Endothelial cell of umbilical vein (primary cell): Measurements from ENCODE around the gene PKD1L1. TPM values are rescaled to one million over a fixed set of nuclear protein-coding genes. Genes with fewer than 3 reads are reported as not detected.
"Not testable (repeated sequence)": the region's sequence is repeated elsewhere in the genome, so short reads cannot be mapped to it uniquely, and the experiment has no call there.

Source experiments
- BruUV-seq: library from RNA; stranded (reverse); fragments of 400-500 nt; replicated peaks from 2 replicates; lab custom pipeline; 2021; lab: Mats Ljungman, UMichigan
- CTCF ChIA-PET: fragments of 300-600, 350-600 bp; sonication (Branson Sonifier 250); formaldehyde crosslinking; loops from one replicate; lab custom pipeline; 2021; ENCODE audit warnings: antibody characterized with exemption, inconsistent platforms; lab: Charles Lee
- POLR2A ChIA-PET: fragments of 300-600, 350-600 bp; sonication (Branson Sonifier 250); formaldehyde crosslinking; loops from one replicate; lab custom pipeline; 2021; ENCODE audit warnings: antibody characterized with exemption, inconsistent platforms; lab: Charles Lee
- DNase-seq: peaks from one replicate; pipeline ENCODE4 v3.0.0-alpha.2; 2011; ENCODE audit warnings: low read depth, low spot score
- FAIRE-seq: peaks from 2 replicates; lab custom pipeline; 2011; peaks lifted over from hg19 to GRCh38; lab: Jason Lieb, UNC
- H2AFZ ChIP-seq: 2 replicates; pipeline ENCODE4 v1.6.0; 2012; ENCODE audit warnings: low read depth, low read length, control low read depth, inconsistent platforms
- H3K27ac ChIP-seq: 2 replicates; pipeline ENCODE4 v1.5.1; 2011; ENCODE audit warnings: low read depth, mild to moderate bottlenecking, control low read depth, low read length, moderate library complexity; ENCODE audit not compliant: insufficient read depth
- H3K27me3 ChIP-seq, 2 experiments: 2 replicates each; pipeline versions ENCODE4 v1.6.0 to v1.6.1; 2011; ENCODE audit warnings: low read length in 2 of 2, mixed read lengths in 1 of 2; ENCODE audit not compliant: control insufficient read depth in 2 of 2, insufficient read depth in 2 of 2
- H3K36me3 ChIP-seq, 2 experiments: 2 replicates in 1 of 2; 3 replicates in 1 of 2; pipeline ENCODE4 v1.5.1; 2011; ENCODE audit warnings: low read length in 2 of 2, mild to moderate bottlenecking in 1 of 2, moderate library complexity in 1 of 2; ENCODE audit not compliant: control insufficient read depth in 2 of 2, insufficient read depth in 2 of 2; ENCODE audit errors: extremely low read depth in 1 of 2
- H3K4me1 ChIP-seq: 3 replicates; pipeline ENCODE4 v1.5.1; 2011; ENCODE audit warnings: mild to moderate bottlenecking, low read length; ENCODE audit not compliant: control insufficient read depth, insufficient read depth; ENCODE audit errors: extremely low read depth
- H3K4me2 ChIP-seq: 2 replicates; pipeline ENCODE4 v1.6.1; 2011; ENCODE audit warnings: low read length, control low read depth, mixed read lengths; ENCODE audit not compliant: insufficient read depth
- H3K4me3 ChIP-seq, 3 experiments: fragments of 200-600 bp in 1 of 3; sonication (generic), shearing (Covaris generic) in 1 of 3; replicated peaks in 1 of 3; 2 replicates each; pipeline ENCODE4 v1.5.1; 2011 to 2016; ENCODE audit warnings: control low read depth in 3 of 3, low read length in 3 of 3, mild to moderate bottlenecking in 2 of 3, inconsistent platforms in 1 of 3, low read depth in 1 of 3, moderate library complexity in 1 of 3; ENCODE audit not compliant: insufficient read depth in 1 of 3
- H3K79me2 ChIP-seq: 2 replicates; pipeline ENCODE4 v1.6.0; 2012; ENCODE audit warnings: low read length, inconsistent platforms; ENCODE audit not compliant: control insufficient read depth, insufficient read depth
- H3K9ac ChIP-seq: replicated peaks from 2 replicates; pipeline ENCODE3; 2011; ENCODE audit warnings: low read length, control low read depth; ENCODE audit not compliant: insufficient read depth; ENCODE audit errors: extremely low read depth
- H3K9me1 ChIP-seq: replicated peaks from 3 replicates; pipeline ENCODE4 v1.6.0; 2011; ENCODE audit warnings: mild to moderate bottlenecking, low read length; ENCODE audit not compliant: control insufficient read depth, insufficient read depth; ENCODE audit errors: extremely low read depth
- H3K9me3 ChIP-seq: replicated peaks from 2 replicates; pipeline ENCODE4 v1.5.1; 2012; ENCODE audit warnings: low read length, inconsistent platforms; ENCODE audit not compliant: control insufficient read depth, insufficient read depth
- H4K20me1 ChIP-seq: replicated peaks from 2 replicates; pipeline ENCODE3; 2011; ENCODE audit warnings: mild to moderate bottlenecking, low read length; ENCODE audit not compliant: control insufficient read depth, insufficient read depth; ENCODE audit errors: extremely low read depth
- EZH2 ChIP-seq: IDR thresholded peaks from 2 replicates; pipeline ENCODE4 v1.6.1; 2012; ENCODE audit warnings: borderline replicate concordance, low read depth, mild to moderate bottlenecking, moderate library complexity, low read length, inconsistent platforms; ENCODE audit not compliant: severe bottlenecking
- FOS ChIP-seq: IDR thresholded peaks from 2 replicates; pipeline ENCODE4 v1.6.1; 2011; ENCODE audit warnings: mild to moderate bottlenecking, low read length, moderate library complexity, borderline replicate concordance; ENCODE audit not compliant: insufficient read depth
- GATA2 ChIP-seq: IDR thresholded peaks from 2 replicates; pipeline ENCODE4 v1.7.0; 2011; ENCODE audit warnings: low read depth, mild to moderate bottlenecking, moderate library complexity, mixed read lengths, low read length; ENCODE audit not compliant: insufficient read length, insufficient read depth
- JUN ChIP-seq: IDR thresholded peaks from 2 replicates; pipeline ENCODE4 v1.6.1; 2011; ENCODE audit warnings: borderline replicate concordance, low read depth; ENCODE audit not compliant: insufficient read length, insufficient read depth
- MAX ChIP-seq: IDR thresholded peaks from 2 replicates; pipeline ENCODE4 v1.6.1; 2011; ENCODE audit not compliant: insufficient read depth, insufficient read length
- MYC ChIP-seq: IDR thresholded peaks from one replicate; pipeline ENCODE4 v1.6.1; 2011; ENCODE audit warnings: mild to moderate bottlenecking, low read depth, low read length
- POLR2A ChIP-seq: IDR thresholded peaks from 2 replicates; pipeline ENCODE4 v1.6.1; 2012; ENCODE audit warnings: low read depth, mild to moderate bottlenecking, control low read depth, low read length
- dilution Hi-C: fragments of 300-500 bp; cut with MboI; formaldehyde crosslinking; loops from one replicate; pipeline ENCODE4 v1.15.0; 2019; ENCODE audit warnings: low sequenced_read_pairs; ENCODE audit not compliant: extremely low pct_ligation_motif_present
- intact Hi-C: fragments of 100-400 bp; cut with micrococcal nuclease; formaldehyde crosslinking; loops from one replicate; pipeline ENCODE4 v1.10.0; 2022
- polyA plus RNA-seq, 4 experiments: library from polyadenylated mRNA; depleted of rRNA in 3 of 4; stranded (reverse) in 3 of 4; unstranded in 1 of 4; fragments of >200 nt; gene quantifications; 2 replicates each; pipeline versions ENCODE4 v1.2.1 to v1.2.3, GENCODE V29; 2011 to 2012; ENCODE audit warnings: missing spikeins in 1 of 4
- total RNA-seq: library from RNA; stranded (reverse); gene quantifications from 2 replicates; pipeline ENCODE4 v1.2.3, GENCODE V29; 2021

PKD1L1 gene
- total and polyA plus RNA-seq, 2 donors (not counting 3 experiments of a cell fraction or from before 2014, with no cell fraction given): 4.1 to 5.9 TPM

- no peak overlapping the region for H3K4me2 ChIP-seq
- no peaks in the 10 kb centered on the region for H3K9me1 ChIP-seq
- H3K4me3 ChIP-seq: no peak overlapping the region
- intact Hi-C loops: no loop called here
- dilution Hi-C loops: no loop called here
- DNase-seq: no peak
- no peak for FAIRE-seq
- no peak for TF ChIP-seq EZH2
- TF ChIP-seq FOS: no peak
- TF ChIP-seq JUN: no peak
- no peak for TF ChIP-seq MYC
- no peak for TF ChIP-seq MAX
- no peak for TF ChIP-seq GATA2
- H3K9me3 ChIP-seq: no peaks in the 10 kb centered on the region
- no peaks in the 10 kb centered on the region for H3K79me2 ChIP-seq
- no peak overlapping the region for H2AFZ ChIP-seq
- no peaks in the 10 kb centered on the region for H3K36me3 ChIP-seq
- no peak overlapping the region for H3K9ac ChIP-seq
- H4K20me1 ChIP-seq: no peaks in the 10 kb centered on the region
- POLR2A ChIA-PET: no interaction called here
- CTCF ChIA-PET: interaction anchor here (0.8 to 2.9 kb wide), 4 partner anchors 14 to 665 kb away, joined by 3 to 12 read pairs (median 4); no protein-coding TSS in a partner anchor
- no peaks in the 10 kb centered on the region for H3K4me1 ChIP-seq
- no peak overlapping the region for H3K27ac ChIP-seq
- no TSS peak for BruUV-seq
- no peaks in the 10 kb centered on the region for H3K27me3 ChIP-seq
Measured at GRCh38 chr7:47931005-47932004, 17.0 kb downstream of the PKD1L1 start.

- Histone ChIP-seq H3K4me2 (no peak overlapping the region), H3K4me3 (no peak overlapping the region), H3K27me3 (no peaks in the 10 kb centered on the region), H3K79me2 (no peaks in the 10 kb centered on the region), H3K9ac (no peak overlapping the region), H4K20me1 (no peaks in the 10 kb centered on the region), H3K9me1 (no peaks in the 10 kb centered on the region), H3K36me3 (no peaks in the 10 kb centered on the region), H3K27ac (no peak overlapping the region), H2AFZ (no peak overlapping the region), H3K4me1 (no peaks in the 10 kb centered on the region), H3K9me3 (no peaks in the 10 kb centered on the region)
- intact Hi-C loops (no loop called here), dilution Hi-C loops (no loop called here)
- ChIA-PET CTCF (no interaction called here), POLR2A (no interaction called here)
- TF ChIP-seq EZH2: no peak
- no peak for TF ChIP-seq POLR2A
- BruUV-seq: no TSS peak
- FAIRE-seq: no peak
- no peak for DNase-seq
Measured at GRCh38 chr7:47924266-47924665, 24.0 kb downstream of the PKD1L1 start.

- H3K27me3 ChIP-seq, BruUV-seq, H3K4me2 ChIP-seq, POLR2A ChIA-PET, intact Hi-C loops, H3K79me2 ChIP-seq, DNase-seq, H3K36me3 ChIP-seq, dilution Hi-C loops, H3K9me1 ChIP-seq, CTCF ChIA-PET, H3K27ac ChIP-seq, H4K20me1 ChIP-seq, H3K9ac ChIP-seq, H3K4me3 ChIP-seq, H2AFZ ChIP-seq, FAIRE-seq, H3K4me1 ChIP-seq, H3K9me3 ChIP-seq: not testable (repeated sequence)
Measured at GRCh38 chr7:47923081-47923875, 25.0 kb downstream of the PKD1L1 start.
